GM23248 (cell line): ENCODE data around the gene ACBD5.

Experiments used
- EZH2 ChIP-seq: fragments of 200-600 bp; sonication (generic); IDR thresholded peaks from 2 replicates; pipeline ENCODE4 v1.6.1; 2018; ENCODE audit warnings: antibody characterized with exemption, mild to moderate bottlenecking; ENCODE audit not compliant: insufficient read depth, poor library complexity, severe bottlenecking
- EZH2phosphoT487 ChIP-seq: fragments of 200-600 bp; sonication (generic); IDR thresholded peaks from 2 replicates; pipeline ENCODE4 v1.6.1; 2018; ENCODE audit warnings: antibody characterized with exemption, moderate library complexity, mild to moderate bottlenecking, low read depth; ENCODE audit not compliant: insufficient read depth

DNA sequence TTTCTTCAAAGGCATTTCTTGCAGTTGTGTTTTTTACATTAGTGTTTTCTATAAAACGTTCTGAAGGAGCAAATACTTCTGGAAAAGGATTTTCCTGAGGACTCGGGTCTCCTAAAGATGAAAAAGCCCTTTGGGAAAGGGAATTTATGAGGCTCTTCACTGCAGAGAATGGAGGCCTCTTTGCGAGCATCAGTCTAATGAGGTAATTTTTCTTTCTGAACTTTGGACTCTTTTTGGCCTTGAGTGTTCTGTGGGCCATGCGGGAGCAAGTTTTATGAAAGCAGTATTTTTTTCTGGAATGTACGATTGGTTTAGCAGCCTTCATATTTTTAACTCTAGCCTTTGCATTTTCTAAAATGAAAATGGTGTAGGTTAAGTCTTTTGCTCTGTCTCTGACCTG is 6.4 kb upstream of the ACBD5 start:
- no peak for TF ChIP-seq EZH2phosphoT487
- no peak for TF ChIP-seq EZH2
